CD14-positive monocyte (primary cell): ENCODE measurements around the gene FERD3L. TPM values are rescaled to one million over a fixed set of nuclear protein-coding genes. Genes with fewer than 3 reads are reported as not detected.

Source experiments
- DNase-seq, 3 donors: peaks; one replicate each; pipeline ENCODE4 v3.0.0-alpha.2; 2011 to 2022
- H2AFZ ChIP-seq: 2 replicates; pipeline ENCODE4 v1.6.0; 2012; ENCODE audit warnings: mild to moderate bottlenecking, low read depth, low read length, inconsistent platforms; ENCODE audit not compliant: insufficient read depth, poor library complexity, severe bottlenecking
- H3K27ac ChIP-seq, 2 donors: 1 replicate in 1 of 2; 2 replicates in 1 of 2; pipeline ENCODE4 v1.5.1; 2012 to 2013; ENCODE audit warnings: low read length in 2 of 2, control low read depth in 1 of 2, inconsistent platforms in 1 of 2, low read depth in 1 of 2, mild to moderate bottlenecking in 1 of 2
- H3K27me3 ChIP-seq, 2 donors: one replicate each; pipeline versions ENCODE4 v1.6.0 to v1.6.1; 2011 to 2013; ENCODE audit warnings: low read length in 2 of 2; ENCODE audit not compliant: control insufficient read depth in 2 of 2, insufficient read depth in 2 of 2
- H3K36me3 ChIP-seq, 2 donors: replicated peaks in 1 of 2; 1 replicate in 1 of 2; 2 replicates in 1 of 2; pipeline versions ENCODE4 v1.5.1 to v1.6.1; 2012 to 2013; ENCODE audit warnings: low read length in 2 of 2, control low read depth in 1 of 2, inconsistent platforms in 1 of 2, mild to moderate bottlenecking in 1 of 2; ENCODE audit not compliant: insufficient read depth in 2 of 2, control insufficient read depth in 1 of 2
- H3K4me1 ChIP-seq, 2 donors: 1 replicate in 1 of 2; 2 replicates in 1 of 2; pipeline versions ENCODE4 v1.5.1 to v1.6.1; 2012 to 2013; ENCODE audit warnings: low read length in 2 of 2, control low read depth in 1 of 2, inconsistent platforms in 1 of 2, mild to moderate bottlenecking in 1 of 2, moderate library complexity in 1 of 2; ENCODE audit not compliant: insufficient read depth in 2 of 2, control insufficient read depth in 1 of 2
- H3K4me2 ChIP-seq: replicated peaks from 2 replicates; pipeline ENCODE3; 2012; ENCODE audit warnings: low read length, moderate library complexity, mild to moderate bottlenecking; ENCODE audit not compliant: poor library complexity, severe bottlenecking; ENCODE audit errors: extremely low read depth
- H3K4me3 ChIP-seq, 3 experiments: fragments of 200-600 bp in 1 of 3; sonication (generic) in 1 of 3; replicated peaks in 1 of 3; 1 replicate in 2 of 3; 2 replicates in 1 of 3; pipeline ENCODE4 v1.5.1; 2011 to 2013; ENCODE audit warnings: low read length in 3 of 3, mild to moderate bottlenecking in 3 of 3, control low read depth in 2 of 3, low read depth in 2 of 3, inconsistent platforms in 1 of 3, moderate library complexity in 1 of 3
- H3K79me2 ChIP-seq: 2 replicates; pipeline ENCODE4 v1.6.0; 2012; ENCODE audit warnings: mild to moderate bottlenecking, control low read depth, inconsistent platforms, low read length, moderate library complexity; ENCODE audit not compliant: insufficient read depth
- H3K9ac ChIP-seq: 2 replicates; pipeline ENCODE4 v1.6.0; 2017; ENCODE audit warnings: low read length, mild to moderate bottlenecking; ENCODE audit not compliant: insufficient read depth, poor library complexity, severe bottlenecking
- H3K9me3 ChIP-seq, 2 donors: replicated peaks in 1 of 2; 1 replicate in 1 of 2; 2 replicates in 1 of 2; pipeline versions ENCODE4 v1.5.1 to v1.6.1; 2012 to 2013; ENCODE audit warnings: low read length in 2 of 2, control low read depth in 1 of 2; ENCODE audit not compliant: control insufficient read depth in 1 of 2, insufficient read depth in 1 of 2
- H4K20me1 ChIP-seq: 2 replicates; pipeline ENCODE4 v1.6.0; 2012; ENCODE audit warnings: mild to moderate bottlenecking, low read length, control low read depth, moderate library complexity; ENCODE audit not compliant: insufficient read depth
- H3K27ac Mint-ChIP-seq, 7 donors: one replicate each; pipeline ENCODE4 v1.8.0; 2020; ENCODE audit warnings: mild to moderate bottlenecking in 7 of 7, mixed read lengths in 7 of 7, moderate library complexity in 6 of 7, inconsistent platforms in 2 of 7
- H3K27me3 Mint-ChIP-seq, 3 donors: one replicate each; pipeline ENCODE4 v1.8.0; 2021 to 2022; ENCODE audit warnings: low read depth in 3 of 3, mild to moderate bottlenecking in 3 of 3, mixed read lengths in 3 of 3, moderate library complexity in 3 of 3, inconsistent platforms in 1 of 3
- H3K36me3 Mint-ChIP-seq, 2 donors: one replicate each; pipeline ENCODE4 v1.8.0; 2020; ENCODE audit warnings: mixed read lengths in 2 of 2, inconsistent platforms in 1 of 2, mild to moderate bottlenecking in 1 of 2
- H3K4me1 Mint-ChIP-seq: one replicate; pipeline ENCODE4 v1.8.0; 2020; ENCODE audit warnings: mild to moderate bottlenecking, mixed read lengths
- H3K4me3 Mint-ChIP-seq, 2 donors: one replicate each; pipeline ENCODE4 v1.8.0; 2020; ENCODE audit warnings: mild to moderate bottlenecking in 2 of 2, mixed read lengths in 2 of 2, moderate library complexity in 1 of 2
- H3K9me3 Mint-ChIP-seq, 7 donors: one replicate each; pipeline ENCODE4 v1.8.0; 2020 to 2022; ENCODE audit warnings: mixed read lengths in 7 of 7, mild to moderate bottlenecking in 6 of 7, moderate library complexity in 6 of 7, inconsistent platforms in 2 of 7
- WGBS: methylation state at CpG from one replicate; pipeline ENCODE4 v1.1.5; 2013; ENCODE audit warnings: missing lambda C conversion rate; ENCODE audit not compliant: insufficient coverage; 5-methylcytosine and 5-hydroxymethylcytosine counted together
- intact Hi-C, 2 donors: fragments of 100-400 bp; cut with micrococcal nuclease; formaldehyde crosslinking; loops; one replicate each; pipeline versions ENCODE4 v1.15.0 to v1.15.1; 2023
- polyA plus RNA-seq, 3 donors: library from polyadenylated mRNA; depleted of rRNA in 1 of 3; unstranded in 2 of 3; stranded (reverse) in 1 of 3; fragments of 300-500 nt in 2 of 3; fragments of >200 nt in 1 of 3; fragmentation: Illumina TruSeq in 2 of 3; gene quantifications; 1 replicate in 2 of 3; 2 replicates in 1 of 3; pipeline ENCODE4 v1.2.3, GENCODE V29; 2012 to 2021
- TF ChIP-seq, protein P1 (sequence below): fragments of 200-600 bp; IDR thresholded peaks from one replicate; pipeline ENCODE4 v1.8.0; 2022; ENCODE audit warnings: antibody characterized with exemption, mild to moderate bottlenecking

FERD3L gene
- polyA plus RNA-seq, 3 donors = not detected

DNA sequence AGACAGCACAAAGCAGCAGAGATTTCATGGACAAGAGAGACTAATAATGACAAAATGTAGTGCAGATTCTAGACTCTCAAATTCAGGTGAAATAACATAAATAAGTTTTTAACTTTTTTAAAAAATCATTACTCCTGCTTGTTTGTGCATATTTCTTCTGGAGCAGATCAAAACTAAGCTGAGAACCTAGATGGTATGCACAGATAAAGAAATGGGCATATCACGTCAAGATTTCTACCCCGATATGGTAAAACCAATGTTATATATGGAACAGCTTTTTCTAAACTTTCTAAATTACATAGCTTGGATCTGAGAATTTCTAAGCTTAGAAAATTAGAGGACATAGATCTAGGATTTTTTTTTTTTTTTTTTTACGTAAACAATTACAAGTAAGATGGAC lies 46.0 kb downstream of the FERD3L start:
- no peak overlapping the region for H3K4me2 ChIP-seq
- no peaks in the 10 kb centered on the region for H3K4me1 ChIP-seq
- WGBS = no CpG with 5 or more reads among the region's 3 CpGs
- TF ChIP-seq, protein P1, sequence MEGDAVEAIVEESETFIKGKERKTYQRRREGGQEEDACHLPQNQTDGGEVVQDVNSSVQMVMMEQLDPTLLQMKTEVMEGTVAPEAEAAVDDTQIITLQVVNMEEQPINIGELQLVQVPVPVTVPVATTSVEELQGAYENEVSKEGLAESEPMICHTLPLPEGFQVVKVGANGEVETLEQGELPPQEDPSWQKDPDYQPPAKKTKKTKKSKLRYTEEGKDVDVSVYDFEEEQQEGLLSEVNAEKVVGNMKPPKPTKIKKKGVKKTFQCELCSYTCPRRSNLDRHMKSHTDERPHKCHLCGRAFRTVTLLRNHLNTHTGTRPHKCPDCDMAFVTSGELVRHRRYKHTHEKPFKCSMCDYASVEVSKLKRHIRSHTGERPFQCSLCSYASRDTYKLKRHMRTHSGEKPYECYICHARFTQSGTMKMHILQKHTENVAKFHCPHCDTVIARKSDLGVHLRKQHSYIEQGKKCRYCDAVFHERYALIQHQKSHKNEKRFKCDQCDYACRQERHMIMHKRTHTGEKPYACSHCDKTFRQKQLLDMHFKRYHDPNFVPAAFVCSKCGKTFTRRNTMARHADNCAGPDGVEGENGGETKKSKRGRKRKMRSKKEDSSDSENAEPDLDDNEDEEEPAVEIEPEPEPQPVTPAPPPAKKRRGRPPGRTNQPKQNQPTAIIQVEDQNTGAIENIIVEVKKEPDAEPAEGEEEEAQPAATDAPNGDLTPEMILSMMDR = no peak
- no peak for DNase-seq
- H3K79me2 ChIP-seq = no peaks in the 10 kb centered on the region
- no peaks in the 10 kb centered on the region for H3K9me3 ChIP-seq
- H3K9ac ChIP-seq = no peak overlapping the region
- H3K27ac ChIP-seq = no peak overlapping the region
- no peak overlapping the region for H3K4me3 ChIP-seq
- H2AFZ ChIP-seq = no peak overlapping the region
- intact Hi-C loops = no loop called here
- Mint-ChIP-seq H3K4me3 (peak overlapping the region in 1 of 2 donors; percentile 16), H3K9me3 (peaks cover 0 to 5% (median 4%) of the 10 kb centered on the region in 7 donors), H3K27me3 (peaks cover 32 to 58% (median 47%) of the 10 kb centered on the region in 3 donors), H3K4me1 (no peaks in the 10 kb centered on the region), H3K27ac (no peak overlapping the region), H3K36me3 (no peaks in the 10 kb centered on the region)
- H3K27me3 ChIP-seq = peaks cover 48 to 75% of the 10 kb centered on the region in 2 donors
- no peaks in the 10 kb centered on the region for H4K20me1 ChIP-seq
- H3K36me3 ChIP-seq = no peaks in the 10 kb centered on the region

DNA sequence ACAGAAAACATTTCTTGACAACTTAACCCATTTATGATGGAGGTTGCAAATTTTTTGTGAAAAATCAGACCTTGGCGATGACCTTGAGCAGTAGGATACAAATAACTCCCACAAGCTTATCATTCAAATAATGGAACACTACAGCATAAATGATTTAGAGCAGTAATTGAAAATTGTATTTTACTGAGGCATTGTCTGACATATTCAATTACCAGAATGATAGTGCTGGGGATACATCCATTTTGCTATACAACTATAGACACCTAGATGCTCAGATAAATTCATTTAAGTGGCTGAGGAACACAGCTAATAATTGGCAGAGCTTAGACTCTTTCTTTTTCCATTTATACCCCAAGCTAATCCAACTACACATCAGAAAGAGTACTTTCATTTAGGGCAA lies 46.7 kb downstream of the FERD3L start:
- no peak overlapping the region for H3K27ac Mint-ChIP-seq
- Histone ChIP-seq H3K27ac (no peak overlapping the region), H3K36me3 (no peaks in the 10 kb centered on the region), H3K4me2 (no peak overlapping the region), H3K4me1 (no peaks in the 10 kb centered on the region), H4K20me1 (no peaks in the 10 kb centered on the region), H3K9ac (no peak overlapping the region), H3K27me3 (peaks cover 45 to 70% of the 10 kb centered on the region in 2 donors), H2AFZ (no peak overlapping the region), H3K9me3 (no peaks in the 10 kb centered on the region), H3K4me3 (no peak overlapping the region), H3K79me2 (no peaks in the 10 kb centered on the region)
- TF ChIP-seq, protein P1 = no peak
- peaks cover 0 to 4% (median 2%) of the 10 kb centered on the region in 7 donors for H3K9me3 Mint-ChIP-seq
- H3K4me1 Mint-ChIP-seq = no peaks in the 10 kb centered on the region
- intact Hi-C loops = no loop called here
- H3K36me3 Mint-ChIP-seq = no peaks in the 10 kb centered on the region
- no CpG with 5 or more reads among the region's 1 CpG for WGBS
- H3K4me3 Mint-ChIP-seq = no peak overlapping the region
- H3K27me3 Mint-ChIP-seq = peaks cover 31 to 52% (median 41%) of the 10 kb centered on the region in 3 donors
- no peak for DNase-seq
